ENCODE data around the gene ST13.
"Not testable (repeated sequence)": the region's sequence is repeated elsewhere in the genome, so short reads cannot be mapped to it uniquely, and the experiment has no call there.

Gene ST13

GRCh38 chr22:40799008-40799407 is 57.4 kb downstream of the ST13 start:
- Histone ChIP-seq H3K36me3 (ENCODE audit: control insufficient read depth, insufficient read depth, low read length) (peaks cover 3% of the 10 kb centered on the region), H3K4me3 (replicated peaks; ENCODE audit: low read depth, low read length) (no peak overlapping the region), H3K27me3 (replicated peaks; ENCODE audit: control insufficient read depth, insufficient read depth, low read length) (no peaks in the 10 kb centered on the region)
- DNase-seq (ENCODE audit: extremely low read depth, insufficient read length): no peak
- TF ChIP-seq, protein P1, sequence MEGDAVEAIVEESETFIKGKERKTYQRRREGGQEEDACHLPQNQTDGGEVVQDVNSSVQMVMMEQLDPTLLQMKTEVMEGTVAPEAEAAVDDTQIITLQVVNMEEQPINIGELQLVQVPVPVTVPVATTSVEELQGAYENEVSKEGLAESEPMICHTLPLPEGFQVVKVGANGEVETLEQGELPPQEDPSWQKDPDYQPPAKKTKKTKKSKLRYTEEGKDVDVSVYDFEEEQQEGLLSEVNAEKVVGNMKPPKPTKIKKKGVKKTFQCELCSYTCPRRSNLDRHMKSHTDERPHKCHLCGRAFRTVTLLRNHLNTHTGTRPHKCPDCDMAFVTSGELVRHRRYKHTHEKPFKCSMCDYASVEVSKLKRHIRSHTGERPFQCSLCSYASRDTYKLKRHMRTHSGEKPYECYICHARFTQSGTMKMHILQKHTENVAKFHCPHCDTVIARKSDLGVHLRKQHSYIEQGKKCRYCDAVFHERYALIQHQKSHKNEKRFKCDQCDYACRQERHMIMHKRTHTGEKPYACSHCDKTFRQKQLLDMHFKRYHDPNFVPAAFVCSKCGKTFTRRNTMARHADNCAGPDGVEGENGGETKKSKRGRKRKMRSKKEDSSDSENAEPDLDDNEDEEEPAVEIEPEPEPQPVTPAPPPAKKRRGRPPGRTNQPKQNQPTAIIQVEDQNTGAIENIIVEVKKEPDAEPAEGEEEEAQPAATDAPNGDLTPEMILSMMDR (IDR thresholded peaks at IDR 0.05; ENCODE audit: insufficient read depth, low read length, poor library complexity, severe bottlenecking): no peak

DNA sequence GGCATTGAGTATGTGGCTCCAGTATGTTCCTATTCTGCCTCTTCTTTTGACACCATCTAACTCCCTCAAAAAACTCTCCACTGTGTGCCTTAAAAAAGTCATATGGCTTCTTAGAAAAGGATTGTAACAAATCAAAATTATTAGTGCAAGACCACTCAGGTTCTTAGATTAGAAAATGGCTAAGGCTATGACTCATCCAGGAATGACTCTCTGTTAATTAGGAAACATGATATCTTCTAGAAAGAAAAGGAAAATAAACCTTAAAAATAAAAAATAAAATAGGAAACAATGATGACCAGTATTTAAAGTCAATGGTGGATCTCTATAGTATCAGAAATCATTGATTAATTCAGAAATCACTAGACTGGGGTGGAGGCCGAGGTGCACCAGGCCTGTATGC is 59.0 kb downstream of the ST13 start:
- TF ChIP-seq, protein P1 (IDR thresholded peaks at IDR 0.05; ENCODE audit: insufficient read depth, low read length, poor library complexity, severe bottlenecking): no peak

GRCh38 chr22:40792451-40792850 is 64.0 kb downstream of the ST13 start:
- DNase-seq (ENCODE audit: extremely low read depth, insufficient read length): no peak
- TF ChIP-seq, protein P1 (IDR thresholded peaks at IDR 0.05; ENCODE audit: insufficient read depth, low read length, poor library complexity, severe bottlenecking): no peak
- Histone ChIP-seq H3K36me3 (ENCODE audit: control insufficient read depth, insufficient read depth, low read length) (peaks cover 4% of the 10 kb centered on the region), H3K4me3 (replicated peaks; ENCODE audit: low read depth, low read length) (no peak overlapping the region), H3K27me3 (replicated peaks; ENCODE audit: control insufficient read depth, insufficient read depth, low read length) (no peaks in the 10 kb centered on the region)

More for the DNA sequence above, 59.0 kb downstream of the ST13 start:
- DNase-seq (ENCODE audit: extremely low read depth, insufficient read length): no peak
- Histone ChIP-seq H3K27me3 (replicated peaks; ENCODE audit: control insufficient read depth, insufficient read depth, low read length) (no peaks in the 10 kb centered on the region), H3K36me3 (ENCODE audit: control insufficient read depth, insufficient read depth, low read length) (peaks cover 5% of the 10 kb centered on the region), H3K4me3 (replicated peaks; ENCODE audit: low read depth, low read length) (no peak overlapping the region)

- Histone ChIP-seq H3K36me3 (ENCODE audit: control insufficient read depth, insufficient read depth, low read length) (peaks cover 4% of the 10 kb centered on the region), H3K27me3 (replicated peaks; ENCODE audit: control insufficient read depth, insufficient read depth, low read length) (no peaks in the 10 kb centered on the region), H3K4me3 (replicated peaks; ENCODE audit: low read depth, low read length) (no peak overlapping the region)
- no peak for DNase-seq (ENCODE audit: extremely low read depth, insufficient read length)
- TF ChIP-seq, protein P1 (IDR thresholded peaks at IDR 0.05; ENCODE audit: insufficient read depth, low read length, poor library complexity, severe bottlenecking): no peak
Observed at GRCh38 chr22:40791241-40791640, 65.2 kb downstream of the ST13 start.

DNA sequence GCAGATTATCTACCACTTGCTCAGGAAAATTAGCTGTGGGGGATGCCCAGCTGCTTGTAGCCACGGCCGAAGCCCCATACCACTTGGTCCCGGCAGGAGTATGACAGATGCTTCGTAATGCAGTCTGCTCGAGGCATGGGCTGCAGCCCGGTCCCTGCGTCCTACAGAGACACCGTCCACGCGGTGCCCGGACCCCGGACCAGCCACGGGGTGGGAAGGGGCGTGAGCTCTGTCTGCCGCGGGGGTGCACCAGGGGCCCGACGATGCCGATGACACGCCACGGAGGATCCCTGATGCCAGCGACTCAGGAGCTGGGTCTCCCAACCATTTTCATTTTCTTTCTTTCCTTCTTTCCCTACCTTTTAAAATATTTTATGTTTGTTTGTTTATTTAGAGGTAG is 67.3 kb downstream of the ST13 start:
- H3K4me3 ChIP-seq (replicated peaks; ENCODE audit: low read depth, low read length): no peak overlapping the region
- no peak for DNase-seq (ENCODE audit: extremely low read depth, insufficient read length)
- H3K27me3 ChIP-seq (replicated peaks; ENCODE audit: control insufficient read depth, insufficient read depth, low read length): no peaks in the 10 kb centered on the region
- H3K36me3 ChIP-seq (ENCODE audit: control insufficient read depth, insufficient read depth, low read length): peaks cover 4% of the 10 kb centered on the region
- TF ChIP-seq, protein P1 (IDR thresholded peaks at IDR 0.05; ENCODE audit: insufficient read depth, low read length, poor library complexity, severe bottlenecking): no peak

DNA sequence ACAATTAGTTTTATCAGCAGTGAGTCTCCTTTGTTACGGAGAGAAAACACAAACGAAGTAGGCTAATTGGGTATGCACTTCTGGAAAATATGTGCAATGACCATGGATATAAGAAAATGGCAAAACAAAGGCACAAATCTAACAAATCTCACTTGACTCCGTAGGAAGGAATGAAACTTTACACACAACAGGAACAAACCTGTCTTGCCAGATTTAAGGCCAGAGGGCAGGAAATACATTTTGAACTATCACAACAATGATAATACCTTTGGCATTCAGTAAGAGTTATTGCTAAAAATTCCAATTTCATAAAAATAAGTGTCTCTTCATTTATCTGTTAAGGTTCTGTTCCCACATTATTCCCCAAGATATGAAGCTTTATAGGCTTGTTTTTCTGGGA is 73.9 kb downstream of the ST13 start:
- H3K4me3 ChIP-seq (replicated peaks; ENCODE audit: low read depth, low read length): no peak overlapping the region
- H3K27me3 ChIP-seq (replicated peaks; ENCODE audit: control insufficient read depth, insufficient read depth, low read length): no peaks in the 10 kb centered on the region
- no peak for DNase-seq (ENCODE audit: extremely low read depth, insufficient read length)
- H3K36me3 ChIP-seq (ENCODE audit: control insufficient read depth, insufficient read depth, low read length): peaks cover 4% of the 10 kb centered on the region
- TF ChIP-seq, protein P1 (IDR thresholded peaks at IDR 0.05; ENCODE audit: insufficient read depth, low read length, poor library complexity, severe bottlenecking): no peak

GRCh38 chr22:40781749-40782148 is 74.7 kb downstream of the ST13 start:
- not testable (repeated sequence) for DNase-seq (ENCODE audit: extremely low read depth, insufficient read length); H3K36me3 ChIP-seq (ENCODE audit: control insufficient read depth, insufficient read depth, low read length); H3K4me3 ChIP-seq (replicated peaks; ENCODE audit: low read depth, low read length); H3K27me3 ChIP-seq (replicated peaks; ENCODE audit: control insufficient read depth, insufficient read depth, low read length)
